Urinary bladder (tissue), 4 donors: Measurements from ENCODE around the gene ZSCAN5C. TPM values are rescaled to one million over a fixed set of nuclear protein-coding genes. Genes with fewer than 3 reads are reported as not detected.
"Not testable (repeated sequence)": the region's sequence is repeated elsewhere in the genome, so short reads cannot be mapped to it uniquely, and the experiment has no call there.

Experiments
- DNase-seq: peaks from one replicate; pipeline ENCODE4 v3.0.0-alpha.2; 2015; ENCODE audit errors: extremely low spot score
- H3K27ac ChIP-seq: one replicate; pipeline ENCODE4 v1.5.1; 2013; ENCODE audit warnings: low read depth, mild to moderate bottlenecking, moderate library complexity
- H3K36me3 ChIP-seq: one replicate; pipeline ENCODE4 v1.6.1; 2013; ENCODE audit warnings: mild to moderate bottlenecking, moderate library complexity; ENCODE audit not compliant: insufficient read depth
- H3K4me1 ChIP-seq: one replicate; pipeline ENCODE4 v1.6.1; 2013; ENCODE audit warnings: mild to moderate bottlenecking, moderate library complexity; ENCODE audit not compliant: insufficient read depth
- H3K4me3 ChIP-seq: one replicate; pipeline ENCODE4 v1.5.1; 2013; ENCODE audit warnings: low read depth, low read length
- WGBS: extraction: QIAGEN DNeasy Blood & Tissue Kit; methylation state at CpG from one replicate; pipeline ENCODE4 v1.1.7; 2013; 5-methylcytosine and 5-hydroxymethylcytosine counted together
- polyA plus RNA-seq: library from polyadenylated mRNA; stranded (reverse); fragments of 200-250 nt; gene quantifications from one replicate; pipeline ENCODE4 v1.2.3, GENCODE V29; 2013
- total RNA-seq: library from RNA; depleted of rRNA; stranded (reverse); fragments of >200 nt; gene quantifications from one replicate; pipeline ENCODE4 v1.2.3, GENCODE V29; 2014
- donor health status: healthy with polysubstance abuse.
- donor health status: healthy.

Gene ZSCAN5C
- total and polyA plus RNA-seq, 2 donors, result not detected

- Histone ChIP-seq H3K27ac (no peak overlapping the region), H3K4me3 (no peak overlapping the region), H3K36me3 (no peaks in the 10 kb centered on the region), H3K4me1 (no peaks in the 10 kb centered on the region)
- no peak for DNase-seq
- 8% methylated on average over 9 of the region's 9 CpGs for WGBS
Observed at GRCh38 chr19:56174086-56174485, 28.0 kb upstream of the ZSCAN5C start.

- 49% methylated on average over 11 of the region's 11 CpGs for WGBS
- no peak for DNase-seq
- H3K36me3 ChIP-seq, result no peaks in the 10 kb centered on the region
- H3K4me3 ChIP-seq, result no peak overlapping the region
- H3K4me1 ChIP-seq, result no peaks in the 10 kb centered on the region
- no peak overlapping the region for H3K27ac ChIP-seq
Observed at GRCh38 chr19:56174550-56174949, 27.5 kb upstream of the ZSCAN5C start.

GRCh38 chr19:56175861-56176307 is 26.2 kb upstream of the ZSCAN5C start, which contains the start of gene GALP:
GALP (plus strand) TSS chr19:56176008; CDS start chr19:56177109, 1,101 bp downstream.
- DNase-seq, H3K4me1 ChIP-seq, H3K36me3 ChIP-seq, H3K4me3 ChIP-seq, H3K27ac ChIP-seq: not testable (repeated sequence)
- 39% methylated on average over 15 of the region's 15 CpGs for WGBS

GRCh38 chr19:56176310-56176709 is 25.8 kb upstream of the ZSCAN5C start:
- 70% methylated on average over 11 of the region's 11 CpGs for WGBS
- not testable (repeated sequence) for H3K36me3 ChIP-seq, DNase-seq, H3K27ac ChIP-seq, H3K4me1 ChIP-seq, H3K4me3 ChIP-seq

- 70% methylated on average over 18 of the region's 18 CpGs for WGBS
- H3K4me3 ChIP-seq, result no peak overlapping the region
- no peak overlapping the region for H3K27ac ChIP-seq
- H3K36me3 ChIP-seq, result no peaks in the 10 kb centered on the region
- DNase-seq, result no peak
- H3K4me1 ChIP-seq, result no peaks in the 10 kb centered on the region
Observed at GRCh38 chr19:56176881-56177280, 25.2 kb upstream of the ZSCAN5C start.

- Histone ChIP-seq H3K36me3 (no peaks in the 10 kb centered on the region), H3K4me1 (no peaks in the 10 kb centered on the region), H3K27ac (no peak overlapping the region), H3K4me3 (no peak overlapping the region)
- 56% methylated on average over 11 of the region's 11 CpGs for WGBS
- DNase-seq, result no peak
Observed at GRCh38 chr19:56177564-56178243, 24.4 kb upstream of the ZSCAN5C start.

- H3K27ac ChIP-seq, result no peak overlapping the region
- WGBS, result 72% methylated on average over 17 of the region's 17 CpGs
- H3K36me3 ChIP-seq, result no peaks in the 10 kb centered on the region
- no peak for DNase-seq
- H3K4me1 ChIP-seq, result no peaks in the 10 kb centered on the region
- H3K4me3 ChIP-seq, result no peak overlapping the region
Observed at GRCh38 chr19:56189785-56190184, 12.3 kb upstream of the ZSCAN5C start.

- no peak for DNase-seq
- 75% methylated on average over 7 of the region's 7 CpGs for WGBS
- Histone ChIP-seq H3K36me3 (no peaks in the 10 kb centered on the region), H3K4me1 (no peaks in the 10 kb centered on the region), H3K4me3 (no peak overlapping the region), H3K27ac (no peak overlapping the region)
Observed at GRCh38 chr19:56191115-56191514, 11.0 kb upstream of the ZSCAN5C start.

- DNase-seq, result no peak
- no peaks in the 10 kb centered on the region for H3K36me3 ChIP-seq
- 84% methylated on average over 10 of the region's 10 CpGs for WGBS
- no peak overlapping the region for H3K27ac ChIP-seq
- H3K4me3 ChIP-seq, result no peak overlapping the region
- H3K4me1 ChIP-seq, result no peaks in the 10 kb centered on the region
Observed at GRCh38 chr19:56191711-56192110, 10.4 kb upstream of the ZSCAN5C start.

- whole genome bisulfite sequencing, result 84% methylated on average over 12 of the region's 12 CpGs
- Histone ChIP-seq H3K4me3 (no peak overlapping the region), H3K27ac (no peak overlapping the region), H3K4me1 (no peaks in the 10 kb centered on the region), H3K36me3 (no peaks in the 10 kb centered on the region)
- no peak for DNase-seq
Observed at GRCh38 chr19:56193981-56194640, 8.0 kb upstream of the ZSCAN5C start.

GRCh38 chr19:56197646-56198045 is 4.4 kb upstream of the ZSCAN5C start, which contains the start of gene ZSCAN5B:
ZSCAN5B (minus strand) TSS chr19:56197783; CDS start chr19:56193052, 4,731 bp downstream.
- not testable (repeated sequence) for H3K4me3 ChIP-seq, H3K27ac ChIP-seq, DNase-seq, H3K36me3 ChIP-seq, H3K4me1 ChIP-seq
- 86% methylated on average over 23 of the region's 23 CpGs for WGBS

- H3K27ac ChIP-seq, result no peak overlapping the region
- H3K4me1 ChIP-seq, result no peaks in the 10 kb centered on the region
- no peaks in the 10 kb centered on the region for H3K36me3 ChIP-seq
- H3K4me3 ChIP-seq, result no peak overlapping the region
- no peak for DNase-seq
- WGBS, result 69% methylated on average over 7 of the region's 7 CpGs
Observed at GRCh38 chr19:56199687-56200086, 2.4 kb upstream of the ZSCAN5C start.

GRCh38 chr19:56207581-56207980 is 5.5 kb downstream of the ZSCAN5C start:
- not testable (repeated sequence) for DNase-seq, H3K4me1 ChIP-seq, H3K4me3 ChIP-seq, H3K27ac ChIP-seq, H3K36me3 ChIP-seq
- 72% methylated on average over 5 of the region's 5 CpGs for WGBS

GRCh38 chr19:56209091-56209490 is 7.0 kb downstream of the ZSCAN5C start:
- Histone ChIP-seq H3K36me3 (no peaks in the 10 kb centered on the region), H3K4me3 (no peak overlapping the region), H3K27ac (no peak overlapping the region), H3K4me1 (no peaks in the 10 kb centered on the region)
- no peak for DNase-seq
- WGBS, result 85% methylated on average over 12 of the region's 12 CpGs
